A673 (cell line): Measurements from ENCODE around the gene FAHD2A. TPM values are rescaled to one million over a fixed set of nuclear protein-coding genes. Genes with fewer than 3 reads are reported as not detected.
"Not testable (repeated sequence)": the region's sequence is repeated elsewhere in the genome, so short reads cannot be mapped to it uniquely, and the experiment has no call there.

Experiments used
- BruUV-seq: library from RNA; stranded (reverse); fragments of 400-500 nt; replicated peaks from 2 replicates; lab custom pipeline; 2021; lab: Mats Ljungman, UMichigan
- CTCF ChIA-PET: fragments of 300-600 bp; sonication (Branson Sonifier 250); formaldehyde crosslinking; loops from one replicate; lab custom pipeline; 2022; ENCODE audit warnings: antibody characterized with exemption; lab: Charles Lee
- POLR2A ChIA-PET: fragments of 300-600 bp; sonication (Branson Sonifier 250); formaldehyde crosslinking; loops from one replicate; lab custom pipeline; 2022; ENCODE audit warnings: antibody characterized with exemption; ENCODE audit not compliant: low non-redundant PET; lab: Charles Lee
- DNase-seq: peaks from one replicate; pipeline ENCODE4 v3.0.0-alpha.2; 2015; ENCODE audit warnings: low spot score
- H3K27ac ChIP-seq: fragments of 200-600 bp; sonication (generic); 2 replicates; pipeline ENCODE4 v1.5.1; 2016; ENCODE audit warnings: mixed run types, low read depth, mild to moderate bottlenecking, mixed read lengths, antibody characterized with exemption, low read length; ENCODE audit not compliant: poor library complexity, severe bottlenecking
- H3K27me3 ChIP-seq: fragments of 200-600 bp; sonication (generic); replicated peaks from 2 replicates; pipeline ENCODE4 v1.6.1; 2017; ENCODE audit warnings: mixed run types, low read depth, mild to moderate bottlenecking, mixed read lengths, antibody characterized with exemption, low read length; ENCODE audit not compliant: insufficient read depth, poor library complexity
- H3K36me3 ChIP-seq: fragments of 200-600 bp; sonication (generic); 2 replicates; pipeline ENCODE4 v1.6.1; 2016; ENCODE audit warnings: mixed run types, mild to moderate bottlenecking, mixed read lengths, antibody characterized with exemption, low read length; ENCODE audit not compliant: insufficient read depth, poor library complexity, severe bottlenecking
- H3K4me1 ChIP-seq: fragments of 200-600 bp; sonication (generic); 2 replicates; pipeline ENCODE4 v1.6.1; 2017; ENCODE audit warnings: mixed run types, mild to moderate bottlenecking, mixed read lengths, antibody characterized with exemption, low read length; ENCODE audit not compliant: insufficient read depth, poor library complexity, severe bottlenecking
- H3K4me3 ChIP-seq: fragments of 200-600 bp; sonication (generic); 2 replicates; pipeline ENCODE4 v1.5.1; 2016; ENCODE audit warnings: low read depth, mixed run types, mild to moderate bottlenecking, mixed read lengths, low read length; ENCODE audit not compliant: poor library complexity, severe bottlenecking
- H3K9me3 ChIP-seq: fragments of 200-600 bp; sonication (generic); 2 replicates; pipeline ENCODE4 v1.6.1; 2016; ENCODE audit warnings: mixed run types, low read depth, mild to moderate bottlenecking, mixed read lengths, antibody characterized with exemption, low read length; ENCODE audit not compliant: poor library complexity, severe bottlenecking
- EZH2 ChIP-seq: fragments of 200-600 bp; sonication (generic); IDR thresholded peaks from 2 replicates; pipeline ENCODE4 v1.6.1; 2017; ENCODE audit warnings: borderline replicate concordance, low read depth, mild to moderate bottlenecking, mixed read lengths, antibody characterized with exemption, low read length; ENCODE audit not compliant: poor library complexity, severe bottlenecking
- intact Hi-C: fragments of 100-400 bp; cut with micrococcal nuclease; formaldehyde crosslinking; loops from one replicate; pipeline ENCODE4 v1.10.0; 2022; ENCODE audit not compliant: unreplicated experiment
- total RNA-seq: library from RNA; stranded (reverse); gene quantifications from 2 replicates; pipeline ENCODE4 v1.2.3, GENCODE V29; 2021
- TF ChIP-seq, protein P1 (sequence below): fragments of 300-800, 200-600 bp; sonication (generic); conservative IDR thresholded peaks from 2 replicates; pipeline ENCODE4 v1.5.1; 2017; ENCODE audit warnings: low read depth, mild to moderate bottlenecking, antibody characterized with exemption, low read length, moderate library complexity, mixed read lengths

Gene FAHD2A
- total RNA-seq, 1 experiment from 2014 or later: 28.9 TPM

DNA sequence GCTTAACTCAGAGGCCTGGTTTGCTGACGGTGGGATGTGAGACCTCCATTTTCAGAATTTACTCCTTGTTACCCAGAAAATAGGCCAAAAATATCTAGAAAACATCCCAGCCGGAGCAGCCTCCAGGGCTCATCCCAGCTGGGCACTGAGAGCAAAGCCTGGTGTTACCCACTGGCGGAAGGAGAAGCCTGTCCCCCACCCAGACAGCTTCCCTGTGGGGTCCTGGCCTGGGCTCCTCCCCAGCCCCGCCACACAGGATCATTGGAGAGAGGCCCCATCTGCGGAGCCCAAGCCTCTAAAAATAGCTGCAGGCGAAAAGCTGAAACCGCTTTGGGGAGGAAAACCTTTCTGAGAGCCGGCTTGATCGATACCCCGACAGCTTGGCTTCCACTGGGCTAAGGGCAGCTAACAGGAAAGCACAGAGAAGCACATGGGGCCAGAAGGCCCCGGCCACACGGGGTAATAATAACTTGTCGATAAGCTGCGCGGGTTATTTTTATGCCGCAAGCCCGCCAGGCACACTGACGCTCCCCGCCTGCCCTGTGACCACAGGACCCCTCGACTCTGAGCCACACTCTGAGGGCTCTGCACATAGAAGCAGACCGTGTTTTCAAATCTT, 26.9 kb upstream of the FAHD2A start:
- no peaks in the 10 kb centered on the region for H3K4me1 ChIP-seq
- H3K9me3 ChIP-seq: no peaks in the 10 kb centered on the region
- intact Hi-C loops: no loop called here
- CTCF ChIA-PET: interaction anchor here (0.6 kb wide), 1 partner anchor 142 kb away, joined by 3 read pairs; no protein-coding TSS in a partner anchor
- no peak overlapping the region for H3K27ac ChIP-seq
- no peak overlapping the region for H3K4me3 ChIP-seq
- no peak for DNase-seq
- BruUV-seq: no TSS peak
- no peaks in the 10 kb centered on the region for H3K27me3 ChIP-seq
- POLR2A ChIA-PET: no interaction called here
- no peak for TF ChIP-seq EZH2
- TF ChIP-seq, protein P1, sequence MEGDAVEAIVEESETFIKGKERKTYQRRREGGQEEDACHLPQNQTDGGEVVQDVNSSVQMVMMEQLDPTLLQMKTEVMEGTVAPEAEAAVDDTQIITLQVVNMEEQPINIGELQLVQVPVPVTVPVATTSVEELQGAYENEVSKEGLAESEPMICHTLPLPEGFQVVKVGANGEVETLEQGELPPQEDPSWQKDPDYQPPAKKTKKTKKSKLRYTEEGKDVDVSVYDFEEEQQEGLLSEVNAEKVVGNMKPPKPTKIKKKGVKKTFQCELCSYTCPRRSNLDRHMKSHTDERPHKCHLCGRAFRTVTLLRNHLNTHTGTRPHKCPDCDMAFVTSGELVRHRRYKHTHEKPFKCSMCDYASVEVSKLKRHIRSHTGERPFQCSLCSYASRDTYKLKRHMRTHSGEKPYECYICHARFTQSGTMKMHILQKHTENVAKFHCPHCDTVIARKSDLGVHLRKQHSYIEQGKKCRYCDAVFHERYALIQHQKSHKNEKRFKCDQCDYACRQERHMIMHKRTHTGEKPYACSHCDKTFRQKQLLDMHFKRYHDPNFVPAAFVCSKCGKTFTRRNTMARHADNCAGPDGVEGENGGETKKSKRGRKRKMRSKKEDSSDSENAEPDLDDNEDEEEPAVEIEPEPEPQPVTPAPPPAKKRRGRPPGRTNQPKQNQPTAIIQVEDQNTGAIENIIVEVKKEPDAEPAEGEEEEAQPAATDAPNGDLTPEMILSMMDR: no peak
- no peaks in the 10 kb centered on the region for H3K36me3 ChIP-seq

GRCh38 chr2:95376311-95377215, 25.9 kb upstream of the FAHD2A start:
- ChIA-PET CTCF (no interaction called here), POLR2A (no interaction called here)
- intact Hi-C loops: no loop called here
- Histone ChIP-seq H3K4me1 (no peaks in the 10 kb centered on the region), H3K9me3 (no peaks in the 10 kb centered on the region), H3K27me3 (no peaks in the 10 kb centered on the region), H3K36me3 (no peaks in the 10 kb centered on the region), H3K27ac (no peak overlapping the region), H3K4me3 (no peak overlapping the region)
- no peak for DNase-seq
- BruUV-seq: no TSS peak
- TF ChIP-seq EZH2: no peak
- TF ChIP-seq, protein P1: no peak

DNA sequence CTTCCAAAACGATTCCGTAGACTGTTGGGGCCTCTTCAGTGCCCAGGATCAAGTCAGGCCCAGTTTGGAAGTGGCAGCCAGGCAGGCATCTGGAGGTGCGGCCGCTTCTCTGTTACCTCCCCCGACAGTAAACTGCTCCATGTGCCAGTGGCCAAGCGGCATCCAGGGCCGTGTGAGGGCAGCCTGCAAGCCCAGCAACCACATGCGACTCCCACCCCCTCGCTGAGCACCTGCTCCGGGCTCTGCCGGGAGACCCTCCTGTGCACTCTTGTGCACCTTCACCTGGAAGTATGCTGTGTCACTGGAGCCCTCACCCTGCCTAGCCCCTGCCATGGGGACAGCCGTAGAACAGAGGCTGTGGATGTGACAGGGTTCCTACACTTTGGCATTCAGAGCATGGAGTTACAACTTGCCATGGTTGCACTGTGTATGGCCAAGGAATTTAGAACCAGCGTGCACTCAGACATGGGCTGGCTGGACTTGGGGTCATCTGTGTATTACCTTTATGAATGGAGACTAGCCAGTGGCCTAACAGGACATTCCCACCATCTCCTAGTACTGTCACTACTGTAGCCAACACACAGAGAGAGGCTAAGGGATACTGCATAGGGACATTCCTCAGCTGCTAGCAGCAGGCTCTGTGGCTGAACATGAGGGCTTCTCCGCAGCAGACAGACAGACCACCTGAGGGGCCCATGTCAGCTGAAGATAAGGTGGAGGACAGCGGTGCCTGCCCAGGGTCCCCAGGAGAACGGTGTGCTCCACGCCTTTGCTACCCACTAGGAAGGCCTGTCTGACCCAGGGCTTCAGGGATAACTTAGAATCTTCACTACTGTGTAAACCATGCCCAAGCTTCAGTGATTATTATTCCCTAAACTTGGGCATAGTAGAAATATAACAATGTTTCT, 25.0 kb upstream of the FAHD2A start:
- Histone ChIP-seq H3K27me3 (no peaks in the 10 kb centered on the region), H3K4me3 (no peak overlapping the region), H3K4me1 (no peaks in the 10 kb centered on the region), H3K27ac (no peak overlapping the region), H3K9me3 (no peaks in the 10 kb centered on the region), H3K36me3 (no peaks in the 10 kb centered on the region)
- intact Hi-C loops: no loop called here
- ChIA-PET CTCF (no interaction called here), POLR2A (no interaction called here)
- no peak for TF ChIP-seq EZH2
- TF ChIP-seq, protein P1: no peak
- BruUV-seq: no TSS peak
- no peak for DNase-seq

DNA sequence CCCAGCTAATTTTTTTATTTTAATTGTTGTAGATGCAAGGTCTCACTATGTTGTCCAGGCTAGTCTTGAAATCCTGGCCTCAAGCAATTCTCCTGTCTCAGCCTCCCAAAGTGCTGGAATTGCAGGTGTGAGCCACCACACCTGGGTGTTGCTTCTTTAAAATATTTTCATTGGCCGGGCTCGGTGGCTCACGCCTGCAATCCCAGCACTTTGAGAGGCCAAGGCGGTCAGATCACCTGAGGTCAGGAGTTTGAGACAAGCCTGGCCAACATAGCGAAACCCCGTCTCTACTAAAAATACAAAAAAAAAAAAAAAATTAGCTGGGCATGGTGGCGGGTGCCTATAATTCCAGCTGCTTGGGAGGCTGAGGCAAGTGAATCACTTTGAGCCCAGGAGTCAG, 24.2 kb upstream of the FAHD2A start:
- intact Hi-C loops, H3K4me1 ChIP-seq, POLR2A ChIA-PET, BruUV-seq, H3K36me3 ChIP-seq, H3K27ac ChIP-seq, H3K4me3 ChIP-seq, DNase-seq, H3K9me3 ChIP-seq, H3K27me3 ChIP-seq: not testable (repeated sequence)
- CTCF ChIA-PET: interaction anchor here (0.9 kb wide), 1 partner anchor 11 kb away, joined by 3 read pairs; no protein-coding TSS in a partner anchor
